Measurements from ENCODE around the gene KREMEN1.

Gene KREMEN1

DNA sequence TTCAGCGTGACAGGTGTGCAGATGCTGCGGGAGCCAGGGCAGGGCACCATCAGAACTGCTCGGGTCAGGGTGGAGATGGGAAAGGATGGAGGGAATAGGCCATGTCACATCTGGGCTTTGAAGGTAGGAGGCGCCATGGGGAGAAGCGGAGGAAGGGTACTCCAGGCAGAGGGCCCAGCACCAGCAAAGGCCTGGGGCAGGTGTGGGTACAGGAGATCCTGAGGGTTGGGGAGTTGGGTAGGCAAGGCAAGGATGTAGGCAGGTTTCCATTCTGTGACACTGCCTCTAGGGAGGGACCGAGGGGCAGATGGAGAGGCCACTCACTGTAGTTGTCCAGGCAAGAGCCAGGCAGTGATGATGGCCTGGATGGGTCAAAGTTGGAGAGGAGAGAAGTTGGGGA is 141.4 kb downstream of the KREMEN1 start:
- H3K27me3 ChIP-seq (replicated peaks; ENCODE audit: insufficient read depth, low read length): no peaks in the 10 kb centered on the region
- H3K9ac ChIP-seq (ENCODE audit: low read length): no peak overlapping the region
- no peaks in the 10 kb centered on the region for H3K9me2 ChIP-seq (replicated peaks; ENCODE audit: insufficient read depth, low read length)
- no peak overlapping the region for H3K4me3 ChIP-seq (ENCODE audit: low read length)
- H3K36me3 ChIP-seq (replicated peaks; ENCODE audit: insufficient read depth, low read length): no peaks in the 10 kb centered on the region
- H3K4me1 ChIP-seq (ENCODE audit: low read length): no peaks in the 10 kb centered on the region
- no peaks in the 10 kb centered on the region for H3K79me2 ChIP-seq (ENCODE audit: low read length)
- no peaks in the 10 kb centered on the region for H3F3A ChIP-seq (ENCODE audit: insufficient read depth, low read length)
- H3K4me2 ChIP-seq (ENCODE audit: low read depth, low read length): no peak overlapping the region
- H2AFZ ChIP-seq (ENCODE audit: low read length): no peak overlapping the region
- H4K20me1 ChIP-seq (ENCODE audit: insufficient read depth, low read length): no peaks in the 10 kb centered on the region
- TF ChIP-seq, protein P1, sequence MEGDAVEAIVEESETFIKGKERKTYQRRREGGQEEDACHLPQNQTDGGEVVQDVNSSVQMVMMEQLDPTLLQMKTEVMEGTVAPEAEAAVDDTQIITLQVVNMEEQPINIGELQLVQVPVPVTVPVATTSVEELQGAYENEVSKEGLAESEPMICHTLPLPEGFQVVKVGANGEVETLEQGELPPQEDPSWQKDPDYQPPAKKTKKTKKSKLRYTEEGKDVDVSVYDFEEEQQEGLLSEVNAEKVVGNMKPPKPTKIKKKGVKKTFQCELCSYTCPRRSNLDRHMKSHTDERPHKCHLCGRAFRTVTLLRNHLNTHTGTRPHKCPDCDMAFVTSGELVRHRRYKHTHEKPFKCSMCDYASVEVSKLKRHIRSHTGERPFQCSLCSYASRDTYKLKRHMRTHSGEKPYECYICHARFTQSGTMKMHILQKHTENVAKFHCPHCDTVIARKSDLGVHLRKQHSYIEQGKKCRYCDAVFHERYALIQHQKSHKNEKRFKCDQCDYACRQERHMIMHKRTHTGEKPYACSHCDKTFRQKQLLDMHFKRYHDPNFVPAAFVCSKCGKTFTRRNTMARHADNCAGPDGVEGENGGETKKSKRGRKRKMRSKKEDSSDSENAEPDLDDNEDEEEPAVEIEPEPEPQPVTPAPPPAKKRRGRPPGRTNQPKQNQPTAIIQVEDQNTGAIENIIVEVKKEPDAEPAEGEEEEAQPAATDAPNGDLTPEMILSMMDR (IDR thresholded peaks at IDR 0.05; ENCODE audit: low read length): no peak
- no peak for TF ChIP-seq EZH2 (optimal IDR thresholded peaks at IDR 0.05; ENCODE audit: low read depth, low read length)
- TF ChIP-seq EZH2phosphoT487 (IDR thresholded peaks at IDR 0.05; ENCODE audit: low read length): no peak
- DNase-seq: no peak
- no peaks in the 10 kb centered on the region for H3K9me3 ChIP-seq (replicated peaks; ENCODE audit: insufficient read depth, low read length)
- H3K27ac ChIP-seq (ENCODE audit: low read length): no peak overlapping the region

DNA sequence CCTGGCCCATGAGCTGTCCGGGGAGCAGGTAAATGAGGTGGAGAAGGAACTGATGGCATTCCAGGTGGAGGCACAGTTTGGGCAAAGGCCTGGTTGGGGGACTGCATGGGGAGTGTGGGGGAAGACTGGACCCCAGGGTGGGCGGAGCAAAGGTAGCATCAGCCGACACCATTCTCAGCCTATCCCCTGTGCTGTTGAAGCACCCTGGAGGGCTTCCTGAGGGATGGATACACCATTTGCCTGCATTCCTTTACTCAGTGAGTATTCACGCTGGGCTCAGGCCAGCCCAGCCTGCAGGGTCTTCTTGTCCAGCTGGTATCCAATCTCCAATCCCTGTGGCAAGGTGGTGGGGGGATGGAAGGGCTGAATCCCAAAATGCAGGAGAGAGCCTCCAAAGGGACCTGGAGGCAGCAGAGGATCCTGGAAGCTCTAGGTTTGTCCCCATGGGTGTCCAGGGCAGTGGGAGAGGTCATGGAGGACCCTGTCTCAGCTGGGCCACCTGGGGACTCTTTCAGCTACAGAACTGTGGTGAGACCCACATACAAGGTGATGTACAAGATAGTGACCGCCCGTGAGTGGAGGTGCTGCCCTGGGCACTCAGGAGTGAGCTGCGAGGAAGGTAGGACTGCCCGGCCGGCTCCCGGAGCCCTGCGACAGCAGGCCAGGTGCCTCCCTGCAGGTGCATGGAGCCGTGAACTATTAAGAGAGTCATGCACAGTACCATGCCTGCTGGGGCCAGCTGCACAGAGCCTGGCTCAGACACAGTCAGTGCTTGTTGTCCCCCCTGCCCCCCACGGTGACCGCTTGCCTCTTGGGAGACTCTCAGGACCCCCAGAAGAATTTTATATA is 142.4 kb downstream of the KREMEN1 start:
- no peak overlapping the region for H2AFZ ChIP-seq (ENCODE audit: low read length)
- H3F3A ChIP-seq (ENCODE audit: insufficient read depth, low read length): no peaks in the 10 kb centered on the region
- no peak overlapping the region for H3K4me3 ChIP-seq (ENCODE audit: low read length)
- H4K20me1 ChIP-seq (ENCODE audit: insufficient read depth, low read length): no peaks in the 10 kb centered on the region
- H3K36me3 ChIP-seq (replicated peaks; ENCODE audit: insufficient read depth, low read length): no peaks in the 10 kb centered on the region
- no peak overlapping the region for H3K27ac ChIP-seq (ENCODE audit: low read length)
- H3K27me3 ChIP-seq (replicated peaks; ENCODE audit: insufficient read depth, low read length): no peaks in the 10 kb centered on the region
- no peak for DNase-seq
- no peaks in the 10 kb centered on the region for H3K9me2 ChIP-seq (replicated peaks; ENCODE audit: insufficient read depth, low read length)
- no peak overlapping the region for H3K9ac ChIP-seq (ENCODE audit: low read length)
- H3K4me1 ChIP-seq (ENCODE audit: low read length): no peaks in the 10 kb centered on the region
- no peaks in the 10 kb centered on the region for H3K79me2 ChIP-seq (ENCODE audit: low read length)
- no peaks in the 10 kb centered on the region for H3K9me3 ChIP-seq (replicated peaks; ENCODE audit: insufficient read depth, low read length)
- H3K4me2 ChIP-seq (ENCODE audit: low read depth, low read length): no peak overlapping the region
- TF ChIP-seq, protein P1 (IDR thresholded peaks at IDR 0.05; ENCODE audit: low read length): no peak

DNA sequence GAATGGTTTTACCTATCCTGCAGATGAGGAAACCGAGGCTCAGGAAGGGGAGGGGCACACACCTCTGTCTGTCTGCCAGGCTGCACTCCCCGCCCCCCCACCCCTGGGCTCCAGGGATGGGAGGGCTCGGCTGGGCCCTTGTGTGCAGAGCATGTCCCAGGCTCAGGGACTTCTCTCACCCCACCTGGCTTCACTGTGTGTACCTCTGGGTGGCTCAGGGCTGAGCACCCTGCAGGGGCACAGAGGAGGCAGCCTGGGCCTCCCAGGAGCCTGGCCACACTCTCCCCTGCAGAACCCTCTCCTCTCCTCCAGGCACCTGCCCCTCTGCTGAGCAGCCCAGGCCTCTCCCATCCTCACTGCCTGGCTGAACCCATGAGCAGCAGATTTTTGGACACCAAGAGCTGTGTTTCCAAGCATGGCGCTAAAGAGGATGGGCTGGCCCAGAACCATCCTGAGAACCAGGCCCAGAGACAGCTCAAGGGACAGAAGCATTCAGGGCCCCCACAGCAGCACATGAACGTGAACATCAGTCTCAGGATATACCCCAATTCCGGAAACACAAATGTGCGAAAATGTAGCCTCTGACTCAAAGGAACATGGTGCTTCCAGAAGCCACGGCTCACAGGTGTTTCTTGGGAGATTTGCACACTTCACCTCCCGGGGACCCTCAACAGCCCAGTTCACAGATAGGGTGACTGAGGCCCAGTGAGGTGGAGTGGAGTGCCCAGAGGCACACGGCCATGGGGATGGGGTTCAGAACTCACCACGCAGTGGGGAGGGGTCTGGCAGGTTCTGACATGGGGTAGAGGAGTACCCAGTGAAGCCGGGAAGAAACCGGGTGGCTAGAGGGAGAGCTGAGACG is 143.4 kb downstream of the KREMEN1 start:
- TF ChIP-seq EZH2 (optimal IDR thresholded peaks at IDR 0.05; ENCODE audit: low read depth, low read length) (no peak), EZH2phosphoT487 (IDR thresholded peaks at IDR 0.05; ENCODE audit: low read length) (no peak)
- TF ChIP-seq, protein P1 (IDR thresholded peaks at IDR 0.05; ENCODE audit: low read length): no peak
- Histone ChIP-seq H3K9me3 (replicated peaks; ENCODE audit: insufficient read depth, low read length) (no peaks in the 10 kb centered on the region), H3K4me3 (ENCODE audit: low read length) (no peak overlapping the region), H3K4me2 (ENCODE audit: low read depth, low read length) (no peak overlapping the region), H3K9ac (ENCODE audit: low read length) (no peak overlapping the region), H4K20me1 (ENCODE audit: insufficient read depth, low read length) (no peaks in the 10 kb centered on the region), H3K27ac (ENCODE audit: low read length) (no peak overlapping the region), H3K36me3 (replicated peaks; ENCODE audit: insufficient read depth, low read length) (no peaks in the 10 kb centered on the region), H3K27me3 (replicated peaks; ENCODE audit: insufficient read depth, low read length) (no peaks in the 10 kb centered on the region), H3K79me2 (ENCODE audit: low read length) (no peaks in the 10 kb centered on the region), H3K4me1 (ENCODE audit: low read length) (no peaks in the 10 kb centered on the region), H3K9me2 (replicated peaks; ENCODE audit: insufficient read depth, low read length) (no peaks in the 10 kb centered on the region), H3F3A (ENCODE audit: insufficient read depth, low read length) (no peaks in the 10 kb centered on the region), H2AFZ (ENCODE audit: low read length) (no peak overlapping the region)
- DNase-seq: no peak

Measured in MM.1S (cell line).